ENCODE measurements around the gene LGALSL. TPM values are rescaled to one million over a fixed set of nuclear protein-coding genes. Genes with fewer than 3 reads are reported as not detected.
"Not testable (repeated sequence)": the region's sequence is repeated elsewhere in the genome, so short reads cannot be mapped to it uniquely, and the experiment has no call there.

Gene LGALSL
- total RNA-seq, 2 experiments from 2014 or later = 0.83 to 1.2 TPM

- no peak for DNase-seq
- ChIA-PET CTCF (no interaction called here), POLR2A (no interaction called here)
- no peaks in the 10 kb centered on the region for H3K4me1 Mint-ChIP-seq
- no peak overlapping the region for H3K4me3 Mint-ChIP-seq
- peaks cover 9% of the 10 kb centered on the region for H3K27me3 Mint-ChIP-seq
- no peaks in the 10 kb centered on the region for H3K9me3 Mint-ChIP-seq
- no peaks in the 10 kb centered on the region for H3K36me3 Mint-ChIP-seq (ENCODE audit: low read depth)
- H3K27ac Mint-ChIP-seq = no peak overlapping the region
Observed at GRCh38 chr2:64423303-64423702, 30.7 kb upstream of the LGALSL start.

GRCh38 chr2:64424416-64424987 lies 29.5 kb upstream of the LGALSL start:
- DNase-seq = no peak
- Mint-ChIP-seq H3K27me3 (peaks cover 16% of the 10 kb centered on the region), H3K9me3 (no peaks in the 10 kb centered on the region), H3K4me3 (no peak overlapping the region), H3K27ac (no peak overlapping the region), H3K4me1 (no peaks in the 10 kb centered on the region), H3K36me3 (ENCODE audit: low read depth) (no peaks in the 10 kb centered on the region)
- CTCF ChIA-PET = no interaction called here
- POLR2A ChIA-PET = no interaction called here

- no peak for DNase-seq
- H3K27me3 Mint-ChIP-seq = peaks cover 24% of the 10 kb centered on the region
- CTCF ChIA-PET = interaction anchor here (0.7 to 1.5 kb wide), 4 partner anchors 9 to 55 kb away, joined by 3 to 4 read pairs (median 3); no protein-coding TSS in a partner anchor
- no peaks in the 10 kb centered on the region for H3K4me1 Mint-ChIP-seq
- H3K4me3 Mint-ChIP-seq = no peak overlapping the region
- no peaks in the 10 kb centered on the region for H3K36me3 Mint-ChIP-seq (ENCODE audit: low read depth)
- no peak overlapping the region for H3K27ac Mint-ChIP-seq
- no peaks in the 10 kb centered on the region for H3K9me3 Mint-ChIP-seq
- POLR2A ChIA-PET = no interaction called here
Observed at GRCh38 chr2:64426183-64426952, 27.6 kb upstream of the LGALSL start.

- no peak overlapping the region for H3K4me3 Mint-ChIP-seq
- ChIA-PET POLR2A (no interaction called here), CTCF (no interaction called here)
- no peak for DNase-seq
- H3K27me3 Mint-ChIP-seq = peaks cover 45% of the 10 kb centered on the region
- H3K27ac Mint-ChIP-seq = no peak overlapping the region
- H3K9me3 Mint-ChIP-seq = no peaks in the 10 kb centered on the region
- H3K4me1 Mint-ChIP-seq = no peaks in the 10 kb centered on the region
- no peaks in the 10 kb centered on the region for H3K36me3 Mint-ChIP-seq (ENCODE audit: low read depth)
Observed at GRCh38 chr2:64434039-64434657, 19.8 kb upstream of the LGALSL start.

- no peaks in the 10 kb centered on the region for H3K4me1 Mint-ChIP-seq
- CTCF ChIA-PET = no interaction called here
- no peak overlapping the region for H3K27ac Mint-ChIP-seq
- H3K9me3 Mint-ChIP-seq = no peaks in the 10 kb centered on the region
- POLR2A ChIA-PET = no interaction called here
- no peak for DNase-seq
- peaks cover 35% of the 10 kb centered on the region for H3K27me3 Mint-ChIP-seq
- no peaks in the 10 kb centered on the region for H3K36me3 Mint-ChIP-seq (ENCODE audit: low read depth)
- H3K4me3 Mint-ChIP-seq = no peak overlapping the region
Observed at GRCh38 chr2:64437883-64438282, 16.1 kb upstream of the LGALSL start.

- POLR2A ChIA-PET = interaction anchor here (0.7 kb wide), 1 partner anchor 465 kb away, joined by 3 read pairs; no protein-coding TSS in a partner anchor
- Mint-ChIP-seq H3K36me3 (ENCODE audit: low read depth) (no peaks in the 10 kb centered on the region), H3K27ac (no peak overlapping the region), H3K4me3 (no peak overlapping the region), H3K27me3 (peaks cover 34% of the 10 kb centered on the region), H3K9me3 (no peaks in the 10 kb centered on the region), H3K4me1 (no peaks in the 10 kb centered on the region)
- CTCF ChIA-PET = interaction anchor here (1.3 kb wide), 1 partner anchor 16 kb away, joined by 3 read pairs; no protein-coding TSS in a partner anchor
- no peak for DNase-seq
Observed at GRCh38 chr2:64439194-64439593, 14.8 kb upstream of the LGALSL start.

- Mint-ChIP-seq H3K27me3 (peaks cover 39% of the 10 kb centered on the region), H3K9me3 (no peaks in the 10 kb centered on the region), H3K27ac (no peak overlapping the region), H3K4me3 (no peak overlapping the region), H3K4me1 (no peaks in the 10 kb centered on the region), H3K36me3 (ENCODE audit: low read depth) (no peaks in the 10 kb centered on the region)
- ChIA-PET POLR2A (no interaction called here), CTCF (no interaction called here)
- DNase-seq = no peak
Observed at GRCh38 chr2:64440843-64441242, 13.1 kb upstream of the LGALSL start.

- Mint-ChIP-seq H3K27ac (no peak overlapping the region), H3K36me3 (ENCODE audit: low read depth) (no peaks in the 10 kb centered on the region), H3K9me3 (no peaks in the 10 kb centered on the region), H3K4me1 (no peaks in the 10 kb centered on the region), H3K4me3 (no peak overlapping the region), H3K27me3 (peaks cover 41% of the 10 kb centered on the region)
- DNase-seq = no peak
- ChIA-PET POLR2A (no interaction called here), CTCF (interaction anchor here (0.6 to 0.9 kb wide), 2 partner anchors 16 to 111 kb away, joined by 3 to 4 read pairs; no protein-coding TSS in a partner anchor)
Observed at GRCh38 chr2:64442277-64442676, 11.7 kb upstream of the LGALSL start.

- peaks cover 45% of the 10 kb centered on the region for H3K27me3 Mint-ChIP-seq
- no peaks in the 10 kb centered on the region for H3K4me1 Mint-ChIP-seq
- DNase-seq = no peak
- H3K9me3 Mint-ChIP-seq = no peaks in the 10 kb centered on the region
- CTCF ChIA-PET = interaction anchor here (0.6 to 0.9 kb wide), 3 partner anchors 18 to 374 kb away, joined by 3 to 5 read pairs (median 3); no protein-coding TSS in a partner anchor
- no peak overlapping the region for H3K4me3 Mint-ChIP-seq
- H3K27ac Mint-ChIP-seq = no peak overlapping the region
- H3K36me3 Mint-ChIP-seq (ENCODE audit: low read depth) = no peaks in the 10 kb centered on the region
- POLR2A ChIA-PET = no interaction called here
Observed at GRCh38 chr2:64442801-64443429, 11.0 kb upstream of the LGALSL start.

- H3K27ac Mint-ChIP-seq, POLR2A ChIA-PET, H3K4me1 Mint-ChIP-seq: not testable (repeated sequence)
Observed at GRCh38 chr2:64445970-64446369, 8.0 kb upstream of the LGALSL start.

GRCh38 chr2:64447317-64448040 lies 6.5 kb upstream of the LGALSL start:
- ChIA-PET POLR2A (no interaction called here), CTCF (interaction anchor here (1.2 kb wide), 1 partner anchor 41 kb away, joined by 3 read pairs; no protein-coding TSS in a partner anchor)
- H3K4me1 Mint-ChIP-seq = no peaks in the 10 kb centered on the region
- H3K4me3 Mint-ChIP-seq = no peak overlapping the region
- H3K9me3 Mint-ChIP-seq = no peaks in the 10 kb centered on the region
- no peak overlapping the region for H3K27ac Mint-ChIP-seq
- no peaks in the 10 kb centered on the region for H3K36me3 Mint-ChIP-seq (ENCODE audit: low read depth)
- DNase-seq = no peak
- peaks cover 48% of the 10 kb centered on the region for H3K27me3 Mint-ChIP-seq

More at GRCh38 chr2:64445970-64446369, 8.0 kb upstream of the LGALSL start:
- H3K4me3 Mint-ChIP-seq; DNase-seq; H3K36me3 Mint-ChIP-seq (ENCODE audit: low read depth); H3K9me3 Mint-ChIP-seq; CTCF ChIA-PET: not testable (repeated sequence)
- peaks cover 40% of the 10 kb centered on the region for H3K27me3 Mint-ChIP-seq

GRCh38 chr2:64448041-64448426 lies 5.9 kb upstream of the LGALSL start:
- H3K27me3 Mint-ChIP-seq = peaks cover 48% of the 10 kb centered on the region
- ChIA-PET CTCF (no interaction called here), POLR2A (no interaction called here)
- H3K9me3 Mint-ChIP-seq = no peaks in the 10 kb centered on the region
- H3K36me3 Mint-ChIP-seq (ENCODE audit: low read depth) = no peaks in the 10 kb centered on the region
- no peak for DNase-seq
- H3K27ac Mint-ChIP-seq = no peak overlapping the region
- H3K4me1 Mint-ChIP-seq = no peaks in the 10 kb centered on the region
- no peak overlapping the region for H3K4me3 Mint-ChIP-seq
